Panc1 (cell line): ENCODE measurements around the gene NME8.

Experiments used
- POLR2AphosphoS5 ChIP-seq: IDR thresholded peaks from 2 replicates; pipeline ENCODE4 v1.6.1; 2012; ENCODE audit warnings: mild to moderate bottlenecking, low read depth, low read length, moderate library complexity
- TF ChIP-seq, protein P1 (sequence below): fragments of 450-650 bp; IDR thresholded peaks from 2 replicates; pipeline ENCODE4 v1.5.1; 2017; ENCODE audit warnings: mild to moderate bottlenecking

- TF ChIP-seq, protein P1, sequence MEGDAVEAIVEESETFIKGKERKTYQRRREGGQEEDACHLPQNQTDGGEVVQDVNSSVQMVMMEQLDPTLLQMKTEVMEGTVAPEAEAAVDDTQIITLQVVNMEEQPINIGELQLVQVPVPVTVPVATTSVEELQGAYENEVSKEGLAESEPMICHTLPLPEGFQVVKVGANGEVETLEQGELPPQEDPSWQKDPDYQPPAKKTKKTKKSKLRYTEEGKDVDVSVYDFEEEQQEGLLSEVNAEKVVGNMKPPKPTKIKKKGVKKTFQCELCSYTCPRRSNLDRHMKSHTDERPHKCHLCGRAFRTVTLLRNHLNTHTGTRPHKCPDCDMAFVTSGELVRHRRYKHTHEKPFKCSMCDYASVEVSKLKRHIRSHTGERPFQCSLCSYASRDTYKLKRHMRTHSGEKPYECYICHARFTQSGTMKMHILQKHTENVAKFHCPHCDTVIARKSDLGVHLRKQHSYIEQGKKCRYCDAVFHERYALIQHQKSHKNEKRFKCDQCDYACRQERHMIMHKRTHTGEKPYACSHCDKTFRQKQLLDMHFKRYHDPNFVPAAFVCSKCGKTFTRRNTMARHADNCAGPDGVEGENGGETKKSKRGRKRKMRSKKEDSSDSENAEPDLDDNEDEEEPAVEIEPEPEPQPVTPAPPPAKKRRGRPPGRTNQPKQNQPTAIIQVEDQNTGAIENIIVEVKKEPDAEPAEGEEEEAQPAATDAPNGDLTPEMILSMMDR = no peak
- no peak for TF ChIP-seq POLR2AphosphoS5
These were observed 64.4 kb downstream of the NME8 start for GRCh38 chr7:37912756-37913155.
